GM15510 (cell line): ENCODE measurements around the gene ZNF274.

Experiments
- POLR2A ChIP-seq: IDR thresholded peaks from 3 replicates; pipeline ENCODE4 v1.6.1; 2011; ENCODE audit warnings: borderline replicate concordance; ENCODE audit not compliant: insufficient read length; ENCODE audit errors: extremely low read depth

Gene ZNF274

DNA sequence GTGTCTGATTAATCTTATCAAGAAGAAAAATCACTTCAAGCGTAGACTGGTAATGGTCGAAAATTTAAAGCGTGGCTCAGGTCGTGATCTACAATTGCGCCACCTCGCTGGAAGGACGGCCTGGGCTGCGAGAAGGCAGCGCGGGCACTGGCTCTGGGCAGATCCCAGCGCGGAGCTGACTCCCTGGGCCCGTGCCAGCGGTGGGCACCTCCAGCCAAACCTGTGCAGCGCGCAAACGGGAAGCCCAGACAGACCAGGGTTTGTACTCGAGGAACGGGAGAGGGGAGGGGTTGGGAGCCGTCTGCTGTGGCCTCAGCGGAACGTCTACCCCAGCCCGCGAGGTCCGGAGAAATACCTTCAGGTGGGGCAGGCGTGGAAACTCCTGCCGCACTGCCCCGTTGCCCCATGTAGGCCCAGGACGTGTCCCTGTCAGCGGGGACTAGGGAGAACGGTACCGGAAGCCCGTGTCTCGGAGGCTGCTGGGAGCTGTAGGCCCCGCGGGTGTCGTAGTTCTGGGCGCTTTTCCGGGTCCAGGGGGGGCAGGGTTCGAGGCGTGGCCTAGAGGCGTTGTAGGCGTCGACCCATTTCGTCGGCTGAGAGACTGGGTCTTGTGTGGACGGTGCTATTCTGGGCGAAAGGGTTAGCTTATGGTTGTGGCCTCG is 21.1 kb downstream of the ZNF274 start:
- TF ChIP-seq POLR2A, result no peak

DNA sequence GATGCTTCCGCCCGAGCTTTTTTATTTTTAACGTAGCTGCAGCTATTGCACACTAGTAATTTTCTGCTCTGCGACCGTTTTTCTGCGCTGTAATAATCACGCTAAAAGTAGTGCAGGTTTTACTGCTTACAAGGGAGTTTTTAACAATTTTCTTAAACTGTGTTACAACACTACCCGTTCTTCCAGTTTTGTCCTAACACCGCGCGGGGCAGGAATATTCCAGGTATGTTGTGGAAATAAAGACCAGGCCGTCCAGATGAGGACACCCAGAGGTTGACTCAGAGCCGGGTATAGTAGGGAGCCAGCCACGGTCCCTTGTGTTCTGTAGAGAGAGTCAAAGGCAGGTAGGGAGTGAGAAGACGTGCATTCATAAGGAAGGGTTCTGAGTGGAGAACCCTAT is 21.7 kb downstream of the ZNF274 start:
- TF ChIP-seq POLR2A, result no peak

DNA sequence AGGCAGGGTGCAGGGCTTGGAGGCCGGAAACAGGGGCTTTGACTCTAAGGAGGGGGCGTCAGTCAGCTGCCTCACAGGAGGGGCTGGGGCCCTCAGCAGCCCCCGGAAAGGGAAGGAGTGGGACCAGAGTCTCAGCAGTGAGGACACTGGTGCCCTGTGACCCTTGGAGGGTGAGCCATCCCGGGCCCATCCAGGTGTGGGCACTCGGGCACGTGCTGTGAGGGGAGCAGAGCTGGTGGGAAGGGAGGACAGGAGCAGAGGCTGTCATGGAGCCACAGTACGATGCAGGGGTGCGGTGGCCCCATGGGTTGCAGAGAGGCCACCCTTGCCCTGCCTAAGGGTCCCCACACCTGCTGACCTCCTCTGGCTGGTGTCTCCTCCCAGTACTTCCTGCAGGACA is 26.7 kb downstream of the ZNF274 start:
- TF ChIP-seq POLR2A, result no peak

DNA sequence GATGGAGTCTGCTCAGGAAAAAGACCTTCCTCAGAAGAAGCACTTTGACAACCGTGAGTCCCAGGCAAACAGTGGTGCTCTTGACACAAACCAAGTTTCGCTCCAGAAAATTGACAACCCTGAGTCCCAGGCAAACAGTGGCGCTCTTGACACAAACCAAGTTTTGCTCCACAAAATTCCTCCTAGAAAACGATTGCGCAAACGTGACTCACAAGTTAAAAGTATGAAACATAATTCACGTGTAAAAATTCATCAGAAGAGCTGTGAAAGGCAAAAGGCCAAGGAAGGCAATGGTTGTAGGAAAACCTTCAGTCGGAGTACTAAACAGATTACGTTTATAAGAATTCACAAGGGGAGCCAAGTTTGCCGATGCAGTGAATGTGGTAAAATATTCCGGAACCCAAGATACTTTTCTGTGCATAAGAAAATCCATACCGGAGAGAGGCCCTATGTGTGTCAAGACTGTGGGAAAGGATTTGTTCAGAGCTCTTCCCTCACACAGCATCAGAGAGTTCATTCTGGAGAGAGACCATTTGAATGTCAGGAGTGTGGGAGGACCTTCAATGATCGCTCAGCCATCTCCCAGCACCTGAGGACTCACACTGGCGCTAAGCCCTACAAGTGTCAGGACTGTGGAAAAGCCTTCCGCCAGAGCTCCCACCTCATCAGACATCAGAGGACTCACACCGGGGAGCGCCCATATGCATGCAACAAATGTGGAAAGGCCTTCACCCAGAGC is 29.6 kb downstream of the ZNF274 start:
- TF ChIP-seq POLR2A, result no peak

DNA sequence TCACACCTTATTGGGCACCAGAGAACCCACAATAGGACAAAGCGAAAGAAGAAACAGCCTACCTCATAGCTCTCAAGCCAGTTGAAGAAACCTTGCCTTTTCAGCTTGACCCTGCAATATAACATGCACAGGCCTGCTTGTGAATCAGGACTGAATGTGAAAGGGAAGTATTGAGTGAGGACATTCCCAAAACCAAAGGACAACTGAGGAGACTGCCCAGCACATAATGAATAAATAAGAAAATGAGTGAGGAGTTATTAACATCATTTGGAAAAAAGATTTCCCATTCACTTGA is 30.2 kb downstream of the ZNF274 start:
- no peak for TF ChIP-seq POLR2A

DNA sequence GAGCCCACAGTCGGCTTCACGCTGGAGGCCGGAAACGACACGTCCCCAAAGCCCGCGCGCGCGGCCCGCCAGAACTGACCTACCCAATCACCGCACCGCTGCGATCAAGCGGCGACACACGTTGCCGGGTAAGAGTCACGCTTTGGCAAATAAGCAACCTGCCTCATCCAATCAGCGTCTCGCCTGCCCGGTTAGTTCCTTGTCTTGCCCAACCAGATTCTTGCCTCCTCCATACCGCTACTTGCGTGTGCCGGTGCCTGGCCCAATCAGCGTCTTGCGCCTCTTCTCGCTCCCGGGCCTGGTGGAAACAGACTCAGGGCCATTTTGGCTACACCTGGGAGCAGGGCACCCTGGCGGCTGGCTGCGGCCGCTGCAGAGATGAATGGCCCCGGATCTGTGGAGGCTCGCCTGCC is 34.2 kb downstream of the ZNF274 start:
- TF ChIP-seq POLR2A, result no peak

DNA sequence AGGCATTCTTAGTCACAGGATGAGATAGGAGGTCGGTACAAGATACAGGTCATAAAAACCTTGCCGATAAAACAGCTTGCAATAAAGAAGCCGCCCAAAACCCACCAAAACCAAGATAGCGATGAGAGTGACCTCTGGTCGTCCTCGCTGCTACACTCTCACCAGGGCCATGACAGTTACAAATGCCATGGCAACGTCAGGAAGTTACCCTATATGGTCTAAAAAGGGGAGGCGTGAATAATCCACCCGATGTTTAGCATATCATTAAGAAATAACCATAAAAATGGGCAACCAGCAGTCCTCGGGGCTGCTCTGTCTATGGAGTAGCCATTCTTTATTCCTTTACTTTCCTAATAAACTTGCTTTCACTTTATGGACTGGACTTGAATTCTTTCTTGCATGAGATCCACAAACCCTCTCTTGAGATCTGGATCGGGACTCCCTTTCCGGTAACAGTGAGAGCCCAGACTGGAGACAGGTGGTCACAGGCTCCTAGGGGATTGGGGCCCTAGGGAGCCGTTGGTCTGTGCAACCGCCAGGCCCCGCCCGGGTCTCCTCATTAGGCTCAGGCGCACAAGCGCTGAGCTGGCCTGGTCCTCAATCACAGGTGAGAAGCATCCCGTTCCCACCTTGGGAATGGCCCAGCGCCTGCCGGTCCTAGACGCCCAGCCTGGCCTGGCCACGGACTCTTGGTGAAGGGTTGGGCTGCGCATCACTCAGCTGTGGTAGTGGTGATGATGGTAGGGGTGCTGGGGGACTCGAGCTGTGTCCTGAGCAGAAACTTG is 34.9 kb downstream of the ZNF274 start:
- TF ChIP-seq POLR2A, result no peak

DNA sequence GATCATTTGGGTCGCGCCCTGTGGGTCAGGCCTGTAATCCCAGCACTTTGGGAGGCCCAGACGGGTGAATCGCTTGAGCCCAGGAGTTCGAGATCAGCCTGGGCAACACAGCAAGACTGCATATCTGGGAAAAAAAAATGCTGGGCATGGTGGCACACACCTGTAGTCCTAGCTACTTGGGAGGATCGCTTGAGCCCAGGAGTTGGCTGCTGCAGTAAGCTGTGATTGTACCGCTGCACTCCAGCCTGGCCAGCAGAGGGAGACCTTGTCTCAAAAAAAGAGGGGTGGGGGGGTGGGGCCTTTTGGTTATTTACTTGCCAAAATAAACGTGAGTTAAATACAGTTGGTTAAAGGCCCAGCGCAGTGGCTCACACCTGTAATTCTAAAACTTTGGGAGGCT is 36.0 kb downstream of the ZNF274 start:
- TF ChIP-seq POLR2A, result no peak

DNA sequence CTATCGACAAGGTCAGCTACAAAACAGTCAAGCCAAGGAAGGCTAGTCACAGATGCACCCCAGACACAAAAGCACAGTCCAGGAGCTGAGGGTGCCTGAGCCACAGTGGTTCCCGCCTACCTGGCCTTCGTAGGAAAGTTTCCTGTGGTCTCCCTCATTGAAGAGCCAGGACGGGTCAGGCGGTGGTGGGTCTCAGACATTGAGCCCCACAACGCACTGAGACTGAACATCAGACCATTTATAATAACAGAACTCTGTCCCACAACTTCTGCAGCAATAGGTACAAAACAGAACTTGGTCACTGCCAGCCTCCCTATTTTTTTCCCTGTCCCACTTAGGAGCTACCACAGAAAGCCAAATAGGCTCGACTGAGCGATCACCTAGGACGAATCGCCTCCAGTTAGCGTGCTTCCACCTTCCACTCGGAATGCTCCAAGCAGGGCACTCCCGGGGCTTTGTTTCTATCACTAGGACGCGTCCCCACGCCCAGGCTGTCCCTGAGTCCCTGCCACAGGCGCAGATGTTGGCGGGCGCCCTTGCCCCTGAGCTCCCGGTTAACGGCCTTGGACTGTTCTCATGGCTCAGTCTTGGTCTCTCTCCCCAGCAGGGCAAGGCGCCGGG is 45.2 kb downstream of the ZNF274 start:
- TF ChIP-seq POLR2A, result no peak

DNA sequence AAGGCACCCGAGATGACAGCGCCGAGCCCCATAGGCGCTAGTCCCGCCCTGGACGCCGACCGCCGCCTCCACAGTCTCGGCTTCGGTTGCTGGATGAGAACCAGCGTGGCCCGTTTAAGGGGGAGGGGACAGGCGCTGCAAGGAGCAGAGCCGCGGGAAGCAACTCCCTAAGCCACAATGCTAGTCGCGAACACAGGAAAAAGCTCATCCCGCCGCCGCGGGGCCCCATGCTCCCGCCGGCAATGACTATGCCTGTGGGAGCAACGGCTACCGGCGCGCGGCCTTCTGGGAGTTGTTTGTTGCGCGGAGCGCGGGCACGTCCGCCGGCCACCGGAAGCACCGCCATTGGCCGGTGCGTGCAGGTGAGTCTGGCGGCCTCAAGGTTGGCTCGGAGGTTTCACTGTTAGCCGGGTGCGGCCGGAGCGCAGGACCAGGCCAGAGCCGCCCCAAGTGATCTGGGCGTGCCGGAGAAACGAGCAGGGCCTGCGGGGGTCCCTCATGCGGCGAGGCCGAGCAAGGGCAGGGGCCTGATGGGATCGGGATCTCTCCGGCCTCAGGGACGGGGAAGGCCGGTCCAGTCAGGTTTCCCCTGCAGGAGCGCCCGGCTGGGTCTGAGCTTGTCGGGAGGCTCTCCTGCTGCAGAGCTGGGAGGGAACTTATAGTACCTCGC is 45.9 kb downstream of the ZNF274 start, which contains the start of gene ZNF544:
Gene ZNF544, plus strand, starts transcription at position 330 of the 670 bp plus-strand sequence. CDS start 15,110 bp downstream, outside the sequence.
- peak; percentile 94 for TF ChIP-seq POLR2A

DNA sequence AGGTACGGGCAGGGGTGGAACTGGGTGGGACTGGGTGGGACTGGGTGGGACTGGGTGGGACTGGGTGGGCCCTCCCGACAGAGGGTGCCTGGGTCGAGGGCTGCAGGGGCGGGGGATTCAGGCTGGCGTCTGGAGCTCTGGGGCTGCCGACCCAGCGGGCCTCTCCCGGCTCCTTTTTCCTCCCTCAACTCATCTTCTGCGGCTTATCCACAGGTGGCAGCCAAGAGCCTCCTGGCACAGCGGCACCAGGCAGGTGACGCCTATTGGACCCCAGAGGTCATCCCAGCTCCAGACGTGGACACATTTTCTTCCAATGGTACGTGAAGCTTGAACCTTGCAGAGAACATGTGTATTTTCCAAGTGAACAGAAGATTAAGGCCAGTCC is 46.4 kb downstream of the ZNF274 start:
- no peak for TF ChIP-seq POLR2A

DNA sequence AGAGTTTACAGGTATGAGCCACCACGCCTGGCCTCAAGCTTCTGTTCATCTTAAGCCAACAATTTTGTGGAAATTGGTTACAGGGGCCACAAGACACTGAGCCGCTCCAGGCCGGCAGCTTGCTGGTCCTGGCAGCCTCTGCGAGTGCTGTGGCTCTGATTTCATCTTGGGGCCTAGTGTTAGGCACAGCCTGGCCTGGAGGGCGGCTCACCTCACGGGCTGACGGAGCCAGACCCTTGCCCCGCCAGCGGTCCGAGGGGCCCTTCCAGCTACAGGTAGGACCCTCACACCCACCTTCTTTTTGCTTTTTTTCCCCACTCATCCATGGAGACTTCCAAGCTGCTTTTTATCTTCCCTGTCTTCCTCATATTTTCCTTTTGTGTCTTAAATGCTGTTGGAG is 54.5 kb downstream of the ZNF274 start:
- no peak for TF ChIP-seq POLR2A

DNA sequence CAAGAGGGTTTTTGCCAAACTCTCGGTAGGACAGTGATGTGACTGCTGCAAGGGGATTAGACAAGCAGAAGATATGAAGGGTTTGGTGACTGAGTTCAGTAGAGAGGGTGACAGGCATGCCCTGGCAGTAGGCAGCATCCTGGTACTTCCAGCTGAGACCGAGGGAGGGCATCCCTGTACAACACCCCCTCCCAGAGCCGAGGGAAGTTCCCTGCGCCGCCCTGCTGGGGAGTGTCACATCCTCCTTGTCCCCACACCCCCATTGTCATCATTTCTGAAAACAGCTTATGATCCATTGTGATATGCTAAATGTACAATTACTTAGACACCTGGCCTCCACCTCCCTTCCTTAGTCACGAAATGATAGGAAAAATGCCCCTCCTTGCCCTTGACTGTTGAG is 60.5 kb downstream of the ZNF274 start:
- no peak for TF ChIP-seq POLR2A

DNA sequence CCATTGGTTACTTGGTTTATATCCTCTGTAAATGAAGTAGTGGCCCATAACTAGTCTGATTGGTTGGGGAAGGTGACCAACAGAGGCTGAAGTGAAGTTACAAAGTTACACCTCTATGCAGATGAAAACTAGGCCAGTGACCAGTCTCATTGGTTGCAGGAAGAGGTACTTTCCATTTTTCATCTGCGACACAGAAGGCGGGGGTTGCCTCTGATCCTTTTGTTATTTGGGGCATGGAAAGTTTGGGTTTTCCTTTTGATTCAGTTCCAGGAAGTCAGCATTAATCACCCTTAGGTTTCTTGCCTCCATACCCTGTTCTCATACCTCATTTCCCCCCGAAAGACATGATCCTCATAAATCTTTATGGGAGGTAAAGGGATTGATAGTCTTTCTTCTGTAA is 66.0 kb downstream of the ZNF274 start:
- TF ChIP-seq POLR2A, result no peak
